ENCODE measurements around the gene PLCL1.

DNA sequence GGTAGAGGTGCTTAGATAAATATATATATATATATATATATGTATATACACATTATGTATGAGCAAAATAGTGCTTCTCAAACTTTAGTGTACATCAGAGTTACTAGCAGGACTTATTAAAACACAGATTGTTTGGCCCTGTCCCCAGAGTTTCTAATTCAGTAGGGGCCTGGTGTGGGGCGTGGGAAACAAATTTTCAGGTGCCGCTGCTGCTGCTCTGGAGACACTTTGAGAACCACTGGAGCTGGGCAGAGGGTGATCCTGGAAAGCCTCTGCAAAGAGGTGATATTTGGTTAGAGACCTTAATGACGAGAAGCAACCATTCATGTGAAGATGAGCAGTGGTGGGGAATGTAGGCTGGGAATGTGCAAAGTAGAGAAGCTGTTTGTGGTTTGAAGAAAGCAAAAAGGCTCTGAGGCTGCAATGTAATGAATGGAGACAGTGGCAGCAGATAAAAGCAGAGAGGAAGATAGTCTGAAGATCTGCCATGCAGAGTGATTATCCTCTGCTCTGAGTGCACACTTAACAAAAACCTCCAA is 142.9 kb downstream of the PLCL1 start:
- TF ChIP-seq, protein P1, sequence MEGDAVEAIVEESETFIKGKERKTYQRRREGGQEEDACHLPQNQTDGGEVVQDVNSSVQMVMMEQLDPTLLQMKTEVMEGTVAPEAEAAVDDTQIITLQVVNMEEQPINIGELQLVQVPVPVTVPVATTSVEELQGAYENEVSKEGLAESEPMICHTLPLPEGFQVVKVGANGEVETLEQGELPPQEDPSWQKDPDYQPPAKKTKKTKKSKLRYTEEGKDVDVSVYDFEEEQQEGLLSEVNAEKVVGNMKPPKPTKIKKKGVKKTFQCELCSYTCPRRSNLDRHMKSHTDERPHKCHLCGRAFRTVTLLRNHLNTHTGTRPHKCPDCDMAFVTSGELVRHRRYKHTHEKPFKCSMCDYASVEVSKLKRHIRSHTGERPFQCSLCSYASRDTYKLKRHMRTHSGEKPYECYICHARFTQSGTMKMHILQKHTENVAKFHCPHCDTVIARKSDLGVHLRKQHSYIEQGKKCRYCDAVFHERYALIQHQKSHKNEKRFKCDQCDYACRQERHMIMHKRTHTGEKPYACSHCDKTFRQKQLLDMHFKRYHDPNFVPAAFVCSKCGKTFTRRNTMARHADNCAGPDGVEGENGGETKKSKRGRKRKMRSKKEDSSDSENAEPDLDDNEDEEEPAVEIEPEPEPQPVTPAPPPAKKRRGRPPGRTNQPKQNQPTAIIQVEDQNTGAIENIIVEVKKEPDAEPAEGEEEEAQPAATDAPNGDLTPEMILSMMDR (conservative IDR thresholded peaks at IDR 0.05 in 1 of 2, IDR thresholded peaks at IDR 0.05 in 1 of 2; ENCODE audit: extremely low read depth in 1 of 2, insufficient read depth in 1 of 2, low read depth in 1 of 2, low read length in 2 of 2), result no peak
- no peak for TF ChIP-seq EZH2 (IDR thresholded peaks at IDR 0.05; ENCODE audit: borderline replicate concordance, low read length)
